CD4-positive, alpha-beta T cell (primary cell): ENCODE results near the gene SLC6A3. TPM values are rescaled to one million over a fixed set of nuclear protein-coding genes. Genes with fewer than 3 reads are reported as not detected.

Source experiments
- ATAC-seq: fragments of 200-7000 bp; cut with Tn5 transposase; one replicate; pipeline ENCODE4 v1.10.0; 2022; ENCODE audit warnings: mild to moderate bottlenecking; ENCODE audit not compliant: poor library complexity
- CTCF ChIA-PET: fragments of 350-600 bp; sonication (Branson Sonifier 250); formaldehyde crosslinking; loops from one replicate; lab custom pipeline; 2021; ENCODE audit warnings: antibody characterized with exemption, inconsistent platforms; lab: Charles Lee
- POLR2A ChIA-PET: fragments of 350-600 bp; sonication (Branson Sonifier 250); formaldehyde crosslinking; loops from one replicate; lab custom pipeline; 2021; ENCODE audit warnings: antibody characterized with exemption, inconsistent platforms; lab: Charles Lee
- DNase-seq, 14 experiments: peaks; one replicate each; pipeline ENCODE4 v3.0.0-alpha.2; 2013 to 2020; ENCODE audit warnings: mixed read lengths in 2 of 14
- H3K27ac ChIP-seq, 2 donors: one replicate each; pipeline versions ENCODE4 v1.5.1 to v1.7.0; 2013; ENCODE audit warnings: low read length in 2 of 2, low read depth in 1 of 2, mild to moderate bottlenecking in 1 of 2
- H3K27me3 ChIP-seq, 2 experiments: 1 replicate in 1 of 2; 2 replicates in 1 of 2; pipeline versions ENCODE4 v1.6.1 to v1.7.0; 2013; ENCODE audit warnings: low read length in 2 of 2, control low read depth in 1 of 2, mild to moderate bottlenecking in 1 of 2, moderate library complexity in 1 of 2; ENCODE audit not compliant: insufficient read depth in 2 of 2, control insufficient read depth in 1 of 2
- H3K36me3 ChIP-seq: one replicate; pipeline ENCODE4 v1.6.1; 2013; ENCODE audit warnings: low read length, control low read depth; ENCODE audit not compliant: insufficient read depth
- H3K4me1 ChIP-seq: one replicate; pipeline ENCODE4 v1.6.1; 2013; ENCODE audit warnings: low read length, control low read depth; ENCODE audit not compliant: insufficient read depth
- H3K4me3 ChIP-seq: one replicate; pipeline ENCODE4 v1.5.1; 2013; ENCODE audit warnings: mild to moderate bottlenecking, low read length, moderate library complexity
- H3K9me3 ChIP-seq, 2 experiments: 1 replicate in 1 of 2; 2 replicates in 1 of 2; pipeline versions ENCODE4 v1.6.1 to v1.7.0; 2013; ENCODE audit warnings: low read length in 2 of 2, mild to moderate bottlenecking in 2 of 2, control low read depth in 1 of 2, moderate library complexity in 1 of 2; ENCODE audit not compliant: control insufficient read depth in 1 of 2, insufficient read depth in 1 of 2
- H3K27ac Mint-ChIP-seq: one replicate; pipeline ENCODE4 v1.8.0; 2020; ENCODE audit warnings: mixed read lengths
- H3K27me3 Mint-ChIP-seq: one replicate; pipeline ENCODE4 v1.8.0; 2021; ENCODE audit warnings: mixed read lengths
- H3K36me3 Mint-ChIP-seq: one replicate; pipeline ENCODE4 v1.8.0; 2021; ENCODE audit warnings: low read depth, mixed read lengths
- H3K4me1 Mint-ChIP-seq: one replicate; pipeline ENCODE4 v1.8.0; 2021; ENCODE audit warnings: low read depth, mixed read lengths
- H3K4me3 Mint-ChIP-seq: one replicate; pipeline ENCODE4 v1.8.0; 2020; ENCODE audit warnings: mild to moderate bottlenecking, mixed read lengths
- H3K9me3 Mint-ChIP-seq: one replicate; pipeline ENCODE4 v1.8.0; 2020; ENCODE audit warnings: mixed read lengths
- intact Hi-C, 2 experiments: fragments of 100-400 bp; cut with DNase I in 1 of 2; cut with micrococcal nuclease in 1 of 2; formaldehyde crosslinking; loops; one replicate each; pipeline versions ENCODE4 v1.15.1 to v1.9.0; 2023 to 2025; cut with DNase I, micrococcal nuclease
- total RNA-seq, 174 experiments: library from RNA in 2 of 174; stranded (reverse) in 2 of 174; gene quantifications; one replicate each; pipeline ENCODE4 v1.2.3 and lab custom pipeline; 2021 to 2026
- TF ChIP-seq, protein P1 (sequence below): fragments of 200-600 bp; IDR thresholded peaks from one replicate; pipeline ENCODE4 v1.8.0; 2022; ENCODE audit warnings: antibody characterized with exemption, mild to moderate bottlenecking

The SLC6A3 gene
- total RNA-seq, 2 experiments from 2014 or later = 0.08 TPM; not detected in 1

DNA sequence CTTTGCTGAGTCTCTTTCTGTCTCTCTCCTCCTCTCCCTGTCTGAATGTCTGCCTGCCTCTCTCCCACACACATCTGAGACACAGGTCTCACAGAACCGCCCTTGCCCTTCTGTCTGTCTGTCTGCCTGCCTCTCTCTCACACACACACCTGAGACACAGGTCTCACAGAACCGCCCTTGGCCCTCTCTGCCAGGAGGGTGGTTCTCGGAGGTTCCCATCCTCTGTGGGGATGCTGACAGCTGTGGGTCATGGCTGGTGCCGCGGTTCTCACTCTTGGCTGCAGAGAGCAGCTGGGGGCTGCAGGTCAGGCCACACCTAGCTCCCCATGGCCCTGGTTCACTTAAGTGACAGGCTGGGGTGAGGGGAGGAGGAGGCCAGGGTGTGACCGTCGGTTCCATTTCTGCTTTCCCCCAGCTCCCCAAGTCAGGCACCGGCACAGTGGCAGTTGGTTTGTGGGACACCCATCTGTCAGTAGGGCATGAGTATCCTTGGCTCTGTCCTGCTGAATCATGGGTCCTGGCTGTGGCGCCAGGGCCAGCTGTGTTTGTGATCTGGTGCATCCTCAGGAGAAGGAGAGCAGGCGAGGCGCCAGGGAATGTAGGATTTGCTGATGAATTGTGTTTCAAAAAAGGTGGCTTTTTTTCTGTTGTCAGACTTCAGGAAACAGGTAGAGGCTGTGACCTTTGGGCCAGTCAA lies 58.0 kb downstream of the SLC6A3 start:
- peaks cover 24% of the 10 kb centered on the region for H3K4me1 ChIP-seq
- peak overlapping the region; percentile 70 for H3K4me3 ChIP-seq
- peak overlapping the region; percentile 99 for H3K4me3 Mint-ChIP-seq
- no peaks in the 10 kb centered on the region for H3K27me3 ChIP-seq
- DNase-seq = peak in 2 of 14 experiments; percentile 13 to 20
- peaks cover 0 to 4% of the 10 kb centered on the region in 2 experiments for H3K9me3 ChIP-seq
- peaks cover 4% of the 10 kb centered on the region for H3K27me3 Mint-ChIP-seq
- peaks cover 34% of the 10 kb centered on the region for H3K4me1 Mint-ChIP-seq
- peaks cover 3% of the 10 kb centered on the region for H3K36me3 Mint-ChIP-seq
- H3K36me3 ChIP-seq = no peaks in the 10 kb centered on the region
- peak overlapping the region; percentile 99 for H3K27ac Mint-ChIP-seq
- H3K27ac ChIP-seq = peak overlapping the region; percentile 93
- POLR2A ChIA-PET = interaction anchor here (0.7 to 3.7 kb wide), 14 partner anchors 9 to 494 kb away, joined by 3 to 38 read pairs (median 4); partner anchors contain the start of genes CLPTM1L, LPCAT1 and TRIP13
- intact Hi-C loops = loop anchor here (2.0 to 10.0 kb wide), 5 partner anchors 132 to 492 kb away; partner anchors contain the start of genes BRD9 (in 1 of the 2), LPCAT1 (in 1 of the 2), MRPL36 (in 1 of the 2) and TRIP13 (in 1 of the 2)
- TF ChIP-seq, protein P1, sequence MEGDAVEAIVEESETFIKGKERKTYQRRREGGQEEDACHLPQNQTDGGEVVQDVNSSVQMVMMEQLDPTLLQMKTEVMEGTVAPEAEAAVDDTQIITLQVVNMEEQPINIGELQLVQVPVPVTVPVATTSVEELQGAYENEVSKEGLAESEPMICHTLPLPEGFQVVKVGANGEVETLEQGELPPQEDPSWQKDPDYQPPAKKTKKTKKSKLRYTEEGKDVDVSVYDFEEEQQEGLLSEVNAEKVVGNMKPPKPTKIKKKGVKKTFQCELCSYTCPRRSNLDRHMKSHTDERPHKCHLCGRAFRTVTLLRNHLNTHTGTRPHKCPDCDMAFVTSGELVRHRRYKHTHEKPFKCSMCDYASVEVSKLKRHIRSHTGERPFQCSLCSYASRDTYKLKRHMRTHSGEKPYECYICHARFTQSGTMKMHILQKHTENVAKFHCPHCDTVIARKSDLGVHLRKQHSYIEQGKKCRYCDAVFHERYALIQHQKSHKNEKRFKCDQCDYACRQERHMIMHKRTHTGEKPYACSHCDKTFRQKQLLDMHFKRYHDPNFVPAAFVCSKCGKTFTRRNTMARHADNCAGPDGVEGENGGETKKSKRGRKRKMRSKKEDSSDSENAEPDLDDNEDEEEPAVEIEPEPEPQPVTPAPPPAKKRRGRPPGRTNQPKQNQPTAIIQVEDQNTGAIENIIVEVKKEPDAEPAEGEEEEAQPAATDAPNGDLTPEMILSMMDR = no peak
- no peak for ATAC-seq
- CTCF ChIA-PET = no interaction called here
- no peaks in the 10 kb centered on the region for H3K9me3 Mint-ChIP-seq

DNA sequence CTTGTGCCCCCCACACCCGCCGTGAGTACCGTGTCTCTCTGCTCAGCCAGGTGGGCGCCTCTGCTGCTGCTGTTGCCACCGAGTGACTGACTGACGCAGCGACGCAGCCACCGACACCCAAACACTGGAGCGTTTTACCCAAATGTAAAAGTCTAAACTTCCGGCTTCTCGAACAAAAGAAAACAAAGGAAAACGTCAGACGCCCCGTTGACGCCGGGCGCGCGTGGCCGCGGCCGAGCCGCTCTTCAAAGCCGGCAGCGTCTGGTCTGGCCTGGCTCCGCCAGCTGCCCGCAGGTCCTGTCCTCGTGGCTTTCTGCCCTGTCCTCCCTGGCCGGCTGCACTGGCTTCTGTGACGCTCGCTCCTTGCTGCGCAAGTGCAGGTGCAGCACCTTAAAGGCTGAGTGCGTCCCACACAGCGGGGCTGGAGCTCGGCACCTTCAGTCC lies 58.9 kb downstream of the SLC6A3 start:
- no peaks in the 10 kb centered on the region for H3K27me3 ChIP-seq
- H3K4me3 ChIP-seq = peak overlapping the region; percentile 70
- Mint-ChIP-seq H3K27me3 (no peaks in the 10 kb centered on the region), H3K4me3 (peak overlapping the region; percentile 99), H3K9me3 (no peaks in the 10 kb centered on the region), H3K36me3 (peaks cover 3% of the 10 kb centered on the region), H3K27ac (peak overlapping the region; percentile 99), H3K4me1 (peaks cover 34% of the 10 kb centered on the region)
- intact Hi-C loops = loop anchor here (1.0 to 10.0 kb wide), 6 partner anchors 41 to 491 kb away; partner anchors contain the start of genes BRD9 (in 1 of the 2), CLPTM1L (in 1 of the 2), LPCAT1 (in 1 of the 2) and MRPL36 (in 1 of the 2)
- peak overlapping the region; percentile 93 for H3K27ac ChIP-seq
- TF ChIP-seq, protein P1 = no peak
- ATAC-seq = peak; percentile 88
- ChIA-PET POLR2A (interaction anchor here (0.7 to 3.7 kb wide), 20 partner anchors 9 to 493 kb away, joined by 3 to 38 read pairs (median 5); partner anchors contain the start of genes CLPTM1L, LPCAT1 and TRIP13), CTCF (no interaction called here)
- no peaks in the 10 kb centered on the region for H3K36me3 ChIP-seq
- peaks cover 0 to 4% of the 10 kb centered on the region in 2 experiments for H3K9me3 ChIP-seq
- peak; percentile 65 to 91 (median 79) for DNase-seq
- peaks cover 24% of the 10 kb centered on the region for H3K4me1 ChIP-seq

DNA sequence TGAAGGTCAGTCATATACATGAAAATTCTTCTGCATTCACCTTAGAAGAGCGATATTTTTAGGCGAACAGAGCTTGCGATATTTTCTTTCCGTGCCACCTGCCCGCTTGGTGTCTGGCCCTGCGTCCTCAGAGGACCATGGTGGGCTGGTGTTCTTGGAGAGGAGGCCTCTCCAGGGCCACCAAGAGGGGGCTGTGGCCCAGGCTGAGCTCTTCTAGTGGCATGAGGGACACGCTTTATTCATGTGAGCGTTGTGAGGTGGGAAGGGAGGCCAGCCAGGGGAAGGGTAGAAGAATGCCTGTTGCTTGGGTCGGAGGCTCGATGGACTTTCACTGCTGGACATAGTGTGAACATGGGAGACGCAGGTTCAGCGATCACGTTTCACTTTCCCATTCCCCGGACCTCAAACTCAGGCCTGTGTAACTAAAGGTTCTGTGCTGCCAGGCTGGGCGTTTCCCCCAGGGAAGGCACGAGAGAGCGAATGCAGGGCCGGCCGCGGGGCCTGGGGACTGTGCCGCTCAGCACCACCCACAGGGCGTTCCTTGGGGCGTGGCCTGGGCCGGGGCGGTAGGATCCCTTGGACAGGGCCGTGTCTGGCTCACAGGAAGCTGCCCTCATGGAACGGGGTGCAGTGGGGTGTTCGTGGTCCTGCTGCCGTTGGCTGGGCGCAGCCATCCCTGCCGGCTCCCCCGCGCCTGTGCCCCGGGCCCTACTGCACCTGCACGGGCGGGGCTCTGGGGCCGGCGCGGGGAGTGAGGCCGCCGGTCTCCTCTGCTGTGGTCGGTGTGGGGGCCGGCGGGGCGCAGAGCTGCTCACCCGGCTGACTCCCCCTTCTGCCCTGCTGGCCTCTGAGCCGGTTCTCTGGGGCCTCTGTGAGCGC lies 59.6 kb downstream of the SLC6A3 start:
- Histone ChIP-seq H3K27ac (peak overlapping the region; percentile 93), H3K27me3 (no peaks in the 10 kb centered on the region), H3K4me3 (peak overlapping the region; percentile 70), H3K9me3 (peaks cover 0 to 4% of the 10 kb centered on the region in 2 experiments), H3K36me3 (no peaks in the 10 kb centered on the region), H3K4me1 (peaks cover 30% of the 10 kb centered on the region)
- DNase-seq (peak; percentile 73 to 96 (median 86)), ATAC-seq (peak; percentile 75)
- peak overlapping the region; percentile 99 for H3K4me3 Mint-ChIP-seq
- peaks cover 3% of the 10 kb centered on the region for H3K36me3 Mint-ChIP-seq
- H3K9me3 Mint-ChIP-seq = no peaks in the 10 kb centered on the region
- POLR2A ChIA-PET = interaction anchor here (0.6 to 3.7 kb wide), 21 partner anchors 11 to 493 kb away, joined by 3 to 38 read pairs (median 5); partner anchors contain the start of genes CLPTM1L, LPCAT1 and TRIP13
- no peaks in the 10 kb centered on the region for H3K27me3 Mint-ChIP-seq
- intact Hi-C loops = loop anchor here (1.0 to 10.0 kb wide), 6 partner anchors 40 to 491 kb away; partner anchors contain the start of genes CLPTM1L (in 2 of the 2), BRD9 (in 1 of the 2), LPCAT1 (in 1 of the 2) and MRPL36 (in 1 of the 2)
- peaks cover 34% of the 10 kb centered on the region for H3K4me1 Mint-ChIP-seq
- H3K27ac Mint-ChIP-seq = peak overlapping the region; percentile 99
- TF ChIP-seq, protein P1 = no peak
- CTCF ChIA-PET = no interaction called here
